Activated naive CD4-positive, alpha-beta T cell treated with anti-CD3 and anti-CD28 coated beads, Interleukin-2, amount 50 U/mL, for 24 hours (primary cell): ENCODE results near the gene SIGLEC8.

ENCODE experiments used
- H3K27ac Mint-ChIP-seq: one replicate; pipeline ENCODE4 v1.8.0; 2021; ENCODE audit warnings: mild to moderate bottlenecking, mixed read lengths
- H3K27me3 Mint-ChIP-seq: one replicate; pipeline ENCODE4 v1.8.0; 2021; ENCODE audit warnings: mixed read lengths
- H3K36me3 Mint-ChIP-seq: one replicate; pipeline ENCODE4 v1.8.0; 2021; ENCODE audit warnings: mixed read lengths
- H3K4me1 Mint-ChIP-seq: one replicate; pipeline ENCODE4 v1.8.0; 2021; ENCODE audit warnings: mixed read lengths
- H3K4me3 Mint-ChIP-seq: one replicate; pipeline ENCODE4 v1.8.0; 2021; ENCODE audit warnings: mild to moderate bottlenecking, mixed read lengths
- H3K9me3 Mint-ChIP-seq: one replicate; pipeline ENCODE4 v1.8.0; 2021; ENCODE audit warnings: mixed read lengths

Gene SIGLEC8

DNA sequence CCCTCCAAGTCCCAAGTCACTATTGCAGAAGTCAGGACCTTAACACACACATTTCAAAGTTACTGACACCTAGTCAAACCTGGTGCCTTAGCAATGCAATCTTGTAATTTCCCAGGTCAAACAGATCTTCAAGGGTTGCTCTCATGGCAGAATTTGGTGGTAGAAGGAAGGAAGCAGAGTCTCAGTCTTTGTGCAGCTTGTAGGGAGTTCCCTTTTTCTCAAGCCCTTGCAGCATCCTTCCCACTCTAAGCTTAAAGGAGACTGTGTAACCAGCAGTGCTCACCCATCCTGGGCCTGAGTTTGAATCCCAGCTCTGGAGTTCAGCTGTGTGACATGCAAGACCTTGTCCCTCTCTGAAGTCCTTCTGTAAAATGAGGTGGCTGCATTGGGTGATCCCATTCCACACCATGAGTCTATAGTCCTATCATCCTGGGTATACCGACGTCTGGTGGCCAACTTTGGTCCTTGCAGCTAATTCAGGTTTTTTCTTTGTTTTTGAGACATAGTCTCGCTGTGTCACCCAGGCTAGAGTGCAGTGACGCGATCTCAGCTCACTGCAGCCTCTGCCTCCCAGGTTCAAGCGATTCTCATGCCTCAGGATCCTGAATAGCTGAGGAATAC lies 50.6 kb downstream of the SIGLEC8 start:
- Mint-ChIP-seq H3K36me3 (peaks cover 5% of the 10 kb centered on the region), H3K9me3 (peaks cover 10% of the 10 kb centered on the region), H3K4me3 (no peak overlapping the region), H3K27me3 (peaks cover 7% of the 10 kb centered on the region), H3K27ac (no peak overlapping the region), H3K4me1 (no peaks in the 10 kb centered on the region)

DNA sequence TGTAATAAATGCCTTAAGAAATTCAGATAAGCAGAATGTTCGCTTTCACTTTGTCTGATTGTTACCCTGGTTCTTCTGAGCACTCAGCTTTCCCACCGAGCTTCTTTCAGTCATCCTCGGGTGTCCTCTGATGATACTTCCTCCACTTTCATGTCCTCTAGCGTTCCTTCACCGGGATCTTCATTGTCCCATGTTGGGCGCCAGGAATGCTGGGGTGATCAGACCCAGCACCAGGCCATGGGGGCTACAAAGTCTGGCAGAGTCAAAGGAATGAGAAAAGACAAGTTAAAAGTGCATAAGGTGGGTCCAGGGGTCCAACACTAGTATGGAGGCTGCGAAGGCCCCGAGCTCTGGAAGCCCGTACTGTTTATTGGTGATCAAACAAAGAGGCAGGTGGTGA lies 56.1 kb downstream of the SIGLEC8 start:
- Mint-ChIP-seq H3K36me3 (peaks cover 13% of the 10 kb centered on the region), H3K9me3 (peaks cover 18% of the 10 kb centered on the region), H3K4me3 (no peak overlapping the region), H3K27ac (no peak overlapping the region), H3K4me1 (peaks cover 3% of the 10 kb centered on the region), H3K27me3 (peaks cover 4% of the 10 kb centered on the region)
